Measurements from ENCODE around the gene TAF12. TPM values are rescaled to one million over a fixed set of nuclear protein-coding genes. Genes with fewer than 3 reads are reported as not detected.
A peak's percentile ranks its signal among the peaks of the same experiment; 100 is the strongest.

The TAF12 gene
- total and polyA plus RNA-seq, 10 of the 15 experiments (the other 5 are each of a cell fraction or from before 2014, with no cell fraction given): 18.3 to 43.3 (median 28.6) TPM

DNA sequence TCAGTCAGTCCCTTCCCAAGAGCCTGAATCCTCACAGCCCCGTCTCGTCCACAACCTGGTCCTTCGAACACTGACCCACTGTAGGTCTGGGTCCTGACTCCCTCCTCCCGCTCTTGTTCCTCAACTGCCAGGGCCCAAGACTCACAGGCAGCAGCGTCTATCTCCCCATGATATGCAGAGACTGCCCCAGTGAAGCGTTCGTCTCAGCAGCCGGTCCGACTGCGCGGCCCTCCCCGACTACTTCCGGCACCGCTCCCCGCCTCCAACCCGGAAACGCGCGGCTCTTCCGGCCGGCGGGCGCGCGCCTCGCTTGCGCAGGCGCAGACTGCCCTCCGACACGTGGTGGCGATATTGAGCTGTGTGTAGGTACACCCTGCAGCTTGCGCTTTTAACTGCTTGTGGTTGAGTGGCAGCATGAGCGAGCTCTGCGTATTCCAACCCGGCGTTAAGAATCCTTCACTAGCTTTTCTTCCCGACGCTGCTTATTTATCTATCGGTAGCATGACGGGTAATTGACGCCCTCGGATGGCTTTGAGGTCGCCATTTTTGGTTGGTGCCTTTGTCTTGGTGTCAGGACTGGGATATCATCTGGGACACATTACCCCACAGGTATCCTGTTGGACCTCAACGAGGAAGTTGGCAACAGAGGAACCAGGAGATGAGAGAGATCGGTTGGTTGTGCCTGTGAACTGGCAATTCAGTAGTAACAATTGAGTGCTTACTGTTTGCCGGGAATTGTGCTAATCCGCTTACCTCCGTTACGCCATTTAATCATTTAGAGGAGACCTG is at the start of gene TAF12 (continued):
- TF ChIP-seq, protein P1, sequence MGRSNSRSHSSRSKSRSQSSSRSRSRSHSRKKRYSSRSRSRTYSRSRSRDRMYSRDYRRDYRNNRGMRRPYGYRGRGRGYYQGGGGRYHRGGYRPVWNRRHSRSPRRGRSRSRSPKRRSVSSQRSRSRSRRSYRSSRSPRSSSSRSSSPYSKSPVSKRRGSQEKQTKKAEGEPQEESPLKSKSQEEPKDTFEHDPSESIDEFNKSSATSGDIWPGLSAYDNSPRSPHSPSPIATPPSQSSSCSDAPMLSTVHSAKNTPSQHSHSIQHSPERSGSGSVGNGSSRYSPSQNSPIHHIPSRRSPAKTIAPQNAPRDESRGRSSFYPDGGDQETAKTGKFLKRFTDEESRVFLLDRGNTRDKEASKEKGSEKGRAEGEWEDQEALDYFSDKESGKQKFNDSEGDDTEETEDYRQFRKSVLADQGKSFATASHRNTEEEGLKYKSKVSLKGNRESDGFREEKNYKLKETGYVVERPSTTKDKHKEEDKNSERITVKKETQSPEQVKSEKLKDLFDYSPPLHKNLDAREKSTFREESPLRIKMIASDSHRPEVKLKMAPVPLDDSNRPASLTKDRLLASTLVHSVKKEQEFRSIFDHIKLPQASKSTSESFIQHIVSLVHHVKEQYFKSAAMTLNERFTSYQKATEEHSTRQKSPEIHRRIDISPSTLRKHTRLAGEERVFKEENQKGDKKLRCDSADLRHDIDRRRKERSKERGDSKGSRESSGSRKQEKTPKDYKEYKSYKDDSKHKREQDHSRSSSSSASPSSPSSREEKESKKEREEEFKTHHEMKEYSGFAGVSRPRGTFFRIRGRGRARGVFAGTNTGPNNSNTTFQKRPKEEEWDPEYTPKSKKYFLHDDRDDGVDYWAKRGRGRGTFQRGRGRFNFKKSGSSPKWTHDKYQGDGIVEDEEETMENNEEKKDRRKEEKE (IDR thresholded peaks at IDR 0.05): no peak
- TF ChIP-seq SPI1 (IDR thresholded peaks at IDR 0.05; ENCODE audit: borderline replicate concordance, insufficient read depth, low read depth, low read length): no peak
- TF ChIP-seq, protein P2, sequence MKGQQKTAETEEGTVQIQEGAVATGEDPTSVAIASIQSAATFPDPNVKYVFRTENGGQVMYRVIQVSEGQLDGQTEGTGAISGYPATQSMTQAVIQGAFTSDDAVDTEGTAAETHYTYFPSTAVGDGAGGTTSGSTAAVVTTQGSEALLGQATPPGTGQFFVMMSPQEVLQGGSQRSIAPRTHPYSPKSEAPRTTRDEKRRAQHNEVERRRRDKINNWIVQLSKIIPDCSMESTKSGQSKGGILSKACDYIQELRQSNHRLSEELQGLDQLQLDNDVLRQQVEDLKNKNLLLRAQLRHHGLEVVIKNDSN (IDR thresholded peaks at IDR 0.05; ENCODE audit: borderline replicate concordance, extremely low read length, insufficient read depth, low read depth, low read length): peak; percentile 82
- TF ChIP-seq, protein P3, sequence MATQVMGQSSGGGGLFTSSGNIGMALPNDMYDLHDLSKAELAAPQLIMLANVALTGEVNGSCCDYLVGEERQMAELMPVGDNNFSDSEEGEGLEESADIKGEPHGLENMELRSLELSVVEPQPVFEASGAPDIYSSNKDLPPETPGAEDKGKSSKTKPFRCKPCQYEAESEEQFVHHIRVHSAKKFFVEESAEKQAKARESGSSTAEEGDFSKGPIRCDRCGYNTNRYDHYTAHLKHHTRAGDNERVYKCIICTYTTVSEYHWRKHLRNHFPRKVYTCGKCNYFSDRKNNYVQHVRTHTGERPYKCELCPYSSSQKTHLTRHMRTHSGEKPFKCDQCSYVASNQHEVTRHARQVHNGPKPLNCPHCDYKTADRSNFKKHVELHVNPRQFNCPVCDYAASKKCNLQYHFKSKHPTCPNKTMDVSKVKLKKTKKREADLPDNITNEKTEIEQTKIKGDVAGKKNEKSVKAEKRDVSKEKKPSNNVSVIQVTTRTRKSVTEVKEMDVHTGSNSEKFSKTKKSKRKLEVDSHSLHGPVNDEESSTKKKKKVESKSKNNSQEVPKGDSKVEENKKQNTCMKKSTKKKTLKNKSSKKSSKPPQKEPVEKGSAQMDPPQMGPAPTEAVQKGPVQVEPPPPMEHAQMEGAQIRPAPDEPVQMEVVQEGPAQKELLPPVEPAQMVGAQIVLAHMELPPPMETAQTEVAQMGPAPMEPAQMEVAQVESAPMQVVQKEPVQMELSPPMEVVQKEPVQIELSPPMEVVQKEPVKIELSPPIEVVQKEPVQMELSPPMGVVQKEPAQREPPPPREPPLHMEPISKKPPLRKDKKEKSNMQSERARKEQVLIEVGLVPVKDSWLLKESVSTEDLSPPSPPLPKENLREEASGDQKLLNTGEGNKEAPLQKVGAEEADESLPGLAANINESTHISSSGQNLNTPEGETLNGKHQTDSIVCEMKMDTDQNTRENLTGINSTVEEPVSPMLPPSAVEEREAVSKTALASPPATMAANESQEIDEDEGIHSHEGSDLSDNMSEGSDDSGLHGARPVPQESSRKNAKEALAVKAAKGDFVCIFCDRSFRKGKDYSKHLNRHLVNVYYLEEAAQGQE (IDR thresholded peaks at IDR 0.05; ENCODE audit: low read depth, low read length): no peak
- 0 out of 2 replicates have a peak, but pooled peaks have one; percentile 35 for TF ChIP-seq SMARCA5 (IDR thresholded peaks at IDR 0.05)
- no peak for TF ChIP-seq SRF (IDR thresholded peaks at IDR 0.05; ENCODE audit: low read depth in 2 of 2, low read length in 2 of 2)
- no peak for TF ChIP-seq CEBPB (IDR thresholded peaks at IDR 0.05; ENCODE audit: borderline replicate concordance in 1 of 2, low read depth in 2 of 2, low read length in 2 of 2)
- TF ChIP-seq, protein P4, sequence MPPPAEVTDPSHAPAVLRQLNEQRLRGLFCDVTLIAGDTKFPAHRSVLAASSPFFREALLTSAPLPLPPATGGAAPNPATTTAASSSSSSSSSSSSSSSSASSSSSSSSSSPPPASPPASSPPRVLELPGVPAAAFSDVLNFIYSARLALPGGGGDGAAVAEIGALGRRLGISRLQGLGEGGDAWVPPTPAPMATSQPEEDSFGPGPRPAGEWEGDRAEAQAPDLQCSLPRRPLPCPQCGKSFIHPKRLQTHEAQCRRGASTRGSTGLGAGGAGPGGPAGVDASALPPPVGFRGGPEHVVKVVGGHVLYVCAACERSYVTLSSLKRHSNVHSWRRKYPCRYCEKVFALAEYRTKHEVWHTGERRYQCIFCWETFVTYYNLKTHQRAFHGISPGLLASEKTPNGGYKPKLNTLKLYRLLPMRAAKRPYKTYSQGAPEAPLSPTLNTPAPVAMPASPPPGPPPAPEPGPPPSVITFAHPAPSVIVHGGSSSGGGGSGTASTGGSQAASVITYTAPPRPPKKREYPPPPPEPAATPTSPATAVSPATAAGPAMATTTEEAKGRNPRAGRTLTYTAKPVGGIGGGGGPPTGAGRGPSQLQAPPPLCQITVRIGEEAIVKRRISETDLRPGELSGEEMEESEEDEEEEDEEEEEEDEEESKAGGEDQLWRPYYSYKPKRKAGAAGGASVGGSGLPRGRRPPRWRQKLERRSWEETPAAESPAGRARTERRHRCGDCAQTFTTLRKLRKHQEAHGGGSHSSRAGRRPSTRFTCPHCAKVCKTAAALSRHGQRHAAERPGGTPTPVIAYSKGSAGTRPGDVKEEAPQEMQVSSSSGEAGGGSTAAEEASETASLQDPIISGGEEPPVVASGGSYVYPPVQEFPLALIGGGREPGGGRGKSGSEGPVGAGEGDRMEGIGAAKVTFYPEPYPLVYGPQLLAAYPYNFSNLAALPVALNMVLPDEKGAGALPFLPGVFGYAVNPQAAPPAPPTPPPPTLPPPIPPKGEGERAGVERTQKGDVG (CRISPR knock-in tag; IDR thresholded peaks at IDR 0.05): 0 out of 2 replicates have a peak, but pooled peaks have one; percentile 68
- TF ChIP-seq SIX5 (IDR thresholded peaks at IDR 0.05; ENCODE audit: low read depth, low read length, severe bottlenecking): peak; percentile 48
- peak; percentile 49 for TF ChIP-seq RAD21 (IDR thresholded peaks at IDR 0.05; ENCODE audit: insufficient read depth, low read depth, low read length)
- peak; percentile 46; the same call in 1 of the 2 replicates for TF ChIP-seq ATF7 (IDR thresholded peaks at IDR 0.05; ENCODE audit: low read depth)
- TF ChIP-seq RB1 (IDR thresholded peaks at IDR 0.05; ENCODE audit: borderline replicate concordance): peak; percentile 76; the same call in 1 of the 2 replicates
- TF ChIP-seq TARDBP (IDR thresholded peaks at IDR 0.05; ENCODE audit: borderline replicate concordance): peak; percentile 71; the same call in 1 of the 2 replicates
- no peak for TF ChIP-seq STAT3 (IDR thresholded peaks at IDR 0.05; ENCODE audit: low read depth, low read length)
- TF ChIP-seq TAF1 (IDR thresholded peaks at IDR 0.05; ENCODE audit: borderline replicate concordance, low read depth, low read length): peak; percentile 97
- no peak for TF ChIP-seq JUND (IDR thresholded peaks at IDR 0.05; ENCODE audit: low read depth, low read length)

Data from GM12878 (cell line).